HG03354 (cell line): Measurements from ENCODE around the gene GXYLT1.
A peak's percentile ranks its signal among the peaks of the same experiment; 100 is the strongest.
"Not testable (repeated sequence)": the region's sequence is repeated elsewhere in the genome, so short reads cannot be mapped to it uniquely, and the experiment has no call there.

Experiments used
- ATAC-seq: cut with Tn5 transposase; IDR thresholded peaks from one replicate; pipeline ENCODE4 v1.9.1; 2021; ENCODE audit warnings: mild to moderate bottlenecking; ENCODE audit not compliant: unreplicated experiment, poor library complexity, severe bottlenecking

GXYLT1 gene

DNA sequence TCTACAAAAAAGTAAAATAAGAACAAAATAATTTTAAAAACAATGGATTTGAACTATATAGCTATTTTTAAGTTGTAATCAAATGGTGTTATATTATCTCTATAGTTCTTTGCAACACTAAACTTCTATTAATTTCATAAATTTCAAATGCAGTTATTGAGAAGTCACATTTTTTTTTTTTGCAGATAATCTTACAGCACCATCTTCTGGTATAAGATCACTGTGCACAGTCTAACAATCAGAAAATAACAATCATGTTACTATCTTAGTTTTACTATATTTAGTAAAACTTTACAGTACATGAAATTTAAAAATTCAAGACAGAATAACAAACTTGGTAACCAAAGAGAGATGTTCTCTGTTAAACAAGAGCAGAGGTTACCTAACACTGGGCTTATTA, 40.6 kb downstream of the GXYLT1 start:
- no peak for ATAC-seq

DNA sequence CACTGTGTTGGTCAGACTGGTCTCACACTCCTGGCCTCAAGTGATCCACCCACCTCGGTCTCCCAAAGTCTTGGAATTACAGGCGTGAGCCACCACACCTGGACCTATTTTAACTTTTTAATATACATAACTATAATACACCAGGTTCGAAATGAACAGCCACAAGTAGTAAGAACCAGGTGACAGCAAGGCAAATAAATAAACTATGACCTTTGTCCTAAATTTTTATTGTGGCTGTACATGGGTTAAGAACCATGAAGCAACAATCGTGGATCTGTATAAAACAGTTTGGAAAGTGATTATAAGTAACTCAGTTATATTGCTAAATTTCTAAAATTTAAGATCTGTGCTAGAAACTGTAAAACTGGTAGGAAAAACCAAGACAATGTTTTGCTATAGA, 41.5 kb downstream of the GXYLT1 start:
- no peak for ATAC-seq

DNA sequence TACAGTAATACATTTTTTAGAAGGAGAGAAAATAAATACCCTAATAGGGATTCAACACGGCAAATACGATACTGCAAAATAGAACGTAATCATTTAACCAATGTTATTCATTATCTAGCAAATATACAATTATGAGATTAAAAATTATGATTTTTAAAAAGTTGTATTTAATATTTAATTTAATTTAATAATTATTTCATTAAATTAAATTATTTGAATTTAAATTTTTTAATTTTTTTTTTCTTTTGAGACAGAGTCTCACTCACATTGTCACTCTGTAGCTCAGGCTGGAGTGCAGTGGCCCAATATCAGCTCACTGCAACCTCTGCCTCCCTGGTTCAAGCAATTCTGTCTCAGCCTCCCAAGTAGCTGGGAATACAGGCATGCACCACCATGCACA, 42.0 kb downstream of the GXYLT1 start:
- ATAC-seq: no peak

DNA sequence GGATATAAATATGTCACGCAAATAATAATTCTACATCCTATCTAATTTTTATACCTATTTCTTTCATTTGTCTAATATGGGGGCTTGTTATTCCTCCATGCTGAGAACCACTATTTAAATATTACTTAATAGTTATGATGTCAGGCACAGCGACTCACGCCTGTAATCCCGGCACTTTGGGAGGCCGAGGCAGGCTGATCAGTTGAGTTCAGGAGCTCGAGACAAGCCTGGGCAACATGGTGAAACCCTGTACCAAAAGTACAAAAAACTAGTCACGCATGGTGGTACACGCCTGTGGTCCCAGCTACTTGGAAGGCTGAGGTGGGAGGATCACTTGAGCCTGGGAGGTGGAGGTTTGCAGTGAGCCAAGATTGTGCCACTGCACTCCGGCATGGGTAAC, 45.2 kb downstream of the GXYLT1 start:
- no peak for ATAC-seq

DNA sequence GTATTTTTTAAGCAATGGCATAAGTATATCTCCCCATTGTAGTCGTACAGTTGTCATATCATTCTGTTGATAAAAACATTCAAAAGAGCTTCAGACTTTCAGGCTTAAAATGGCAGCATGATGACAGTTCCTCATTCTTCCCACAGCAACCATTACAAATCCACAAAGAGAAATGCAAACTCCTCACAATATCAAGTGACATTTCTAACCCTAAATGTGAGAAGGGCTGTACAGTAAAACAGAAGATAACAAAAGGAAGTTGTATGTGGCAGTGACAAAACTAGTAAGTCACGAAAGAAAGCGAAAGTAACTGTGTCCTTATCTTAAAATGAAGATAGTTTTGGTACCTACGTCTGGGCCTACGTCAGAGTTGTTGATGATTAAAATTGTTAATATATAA, 46.7 kb downstream of the GXYLT1 start:
- peak; percentile 91 for ATAC-seq

DNA sequence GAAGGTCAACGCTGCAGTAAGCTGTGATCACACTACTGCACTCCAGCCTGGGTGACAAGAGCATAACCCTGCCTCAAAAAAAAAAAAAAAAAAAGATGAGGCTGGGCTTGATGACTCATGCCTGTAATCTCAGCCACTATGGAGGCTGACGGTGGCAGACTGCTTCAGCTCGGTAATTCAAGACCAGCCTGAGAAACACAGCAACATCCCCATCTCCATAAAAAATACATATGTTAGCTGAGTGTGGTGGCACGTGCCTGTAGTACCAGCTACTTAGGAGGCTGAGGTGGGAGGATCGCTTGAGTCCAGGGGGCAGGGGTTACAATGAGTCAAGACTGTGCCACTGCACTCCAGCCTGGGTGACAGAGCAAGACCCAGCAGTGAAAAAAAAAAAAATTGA, 50.4 kb downstream of the GXYLT1 start:
- no peak for ATAC-seq

DNA sequence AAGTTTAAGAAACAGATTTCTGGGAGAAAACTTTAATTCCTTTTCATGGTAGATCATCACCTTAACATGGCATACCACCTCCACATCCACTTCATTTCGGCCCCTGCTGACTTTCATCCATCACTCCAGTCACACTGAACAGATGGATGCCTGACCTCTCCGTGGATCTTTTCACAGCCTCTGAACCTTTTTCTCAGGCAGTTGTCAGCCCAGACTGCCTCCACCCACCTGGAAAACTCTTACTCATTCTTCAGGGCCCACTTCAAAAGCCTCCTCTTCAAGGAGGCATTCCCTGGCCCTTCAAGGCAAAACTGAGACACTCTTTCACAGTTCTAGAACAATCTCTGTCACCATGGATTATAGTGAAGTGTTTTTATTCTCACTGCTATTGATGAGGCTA, 52.9 kb downstream of the GXYLT1 start:
- no peak for ATAC-seq

DNA sequence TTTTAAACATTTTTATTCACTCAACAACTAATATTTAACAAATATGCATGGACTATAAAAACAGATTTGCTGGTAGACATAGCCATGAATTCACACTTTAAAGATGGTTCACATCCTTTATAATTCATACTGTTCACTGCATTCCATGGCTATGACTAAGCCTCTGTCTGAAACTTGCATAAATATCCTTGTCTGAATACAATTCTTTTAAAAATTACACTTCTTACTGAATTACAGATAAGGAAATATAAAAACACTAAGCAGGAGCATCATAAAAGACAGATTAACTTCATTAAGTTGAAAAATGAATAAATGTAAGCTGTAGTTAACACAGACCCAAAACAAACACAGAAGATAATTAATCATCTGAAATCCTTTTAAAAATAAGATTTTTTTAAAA, 53.8 kb downstream of the GXYLT1 start:
- ATAC-seq: no peak

DNA sequence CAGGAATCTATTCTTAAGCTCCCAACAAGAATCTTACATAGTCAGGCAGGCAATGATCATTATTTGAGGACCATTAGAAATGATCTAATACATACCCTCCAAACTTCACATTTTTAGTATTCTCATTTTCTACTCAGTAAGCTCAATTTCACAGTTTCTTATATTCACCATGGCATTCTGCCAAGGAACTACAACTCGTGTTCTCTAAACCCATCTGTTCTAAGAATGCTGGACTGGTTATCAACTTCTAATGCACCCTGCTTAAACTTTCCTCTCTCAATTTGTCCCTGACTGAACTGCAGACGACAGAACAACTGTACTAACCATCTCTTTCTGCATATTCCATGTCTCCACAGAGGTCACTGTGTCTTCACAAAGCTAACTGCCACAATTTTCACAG, 58.6 kb downstream of the GXYLT1 start:
- no peak for ATAC-seq

DNA sequence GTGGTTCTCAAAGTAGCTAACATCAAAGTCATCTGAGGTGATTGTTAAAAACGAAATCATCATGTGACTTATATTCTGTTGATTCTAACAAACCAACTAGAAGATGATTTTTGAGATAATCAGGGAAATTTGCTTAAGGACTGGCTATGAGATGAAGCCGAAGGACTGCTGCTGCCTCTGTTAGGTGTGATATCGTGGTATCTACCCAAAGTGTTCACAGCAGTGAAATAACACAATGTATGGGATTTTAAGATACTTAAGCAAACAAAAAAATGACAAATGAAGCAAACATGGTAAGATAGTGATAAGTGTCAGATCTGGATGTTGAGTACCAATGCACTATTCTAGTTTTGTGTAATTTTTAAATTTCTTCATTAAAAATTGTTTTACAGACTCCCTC, 59.1 kb downstream of the GXYLT1 start:
- ATAC-seq: no peak

DNA sequence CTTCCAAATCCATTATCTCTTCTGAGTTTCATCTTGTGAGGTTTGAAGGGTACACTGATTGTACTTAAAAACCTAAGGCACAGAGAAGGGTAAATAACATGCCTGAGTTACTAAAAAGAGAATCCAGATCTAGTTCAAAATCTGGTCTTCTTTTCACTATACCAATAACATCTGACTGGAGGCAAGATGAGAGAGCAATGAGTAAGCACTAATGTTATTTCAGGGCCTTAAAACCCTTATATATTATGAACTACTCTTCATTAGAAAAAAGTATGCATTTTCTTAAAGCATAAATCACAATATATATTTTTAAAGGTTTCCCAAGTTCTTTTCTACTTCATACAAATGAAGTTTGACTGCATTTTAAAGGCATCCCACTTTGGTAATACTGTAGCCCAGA, 60.2 kb downstream of the GXYLT1 start:
- ATAC-seq: no peak

DNA sequence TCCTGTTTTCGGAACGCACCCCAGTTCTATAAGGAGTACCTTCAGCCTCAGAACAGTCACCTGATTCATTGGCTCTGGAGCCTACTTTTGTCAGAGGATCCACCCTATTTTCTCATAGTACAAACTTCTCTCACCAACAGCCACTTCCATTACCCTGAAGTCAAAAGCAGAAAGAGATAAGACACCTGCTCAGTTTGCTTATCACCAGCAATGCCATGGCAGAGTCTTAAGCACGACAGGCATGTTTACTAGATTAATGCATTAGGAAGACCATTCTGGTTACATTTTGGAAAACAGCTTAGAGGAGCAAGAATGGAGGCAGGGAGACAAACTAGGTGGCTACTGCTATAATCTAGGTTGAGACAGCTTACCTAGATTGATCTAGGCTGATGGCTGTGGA, 67.7 kb downstream of the GXYLT1 start:
- ATAC-seq: no peak

DNA sequence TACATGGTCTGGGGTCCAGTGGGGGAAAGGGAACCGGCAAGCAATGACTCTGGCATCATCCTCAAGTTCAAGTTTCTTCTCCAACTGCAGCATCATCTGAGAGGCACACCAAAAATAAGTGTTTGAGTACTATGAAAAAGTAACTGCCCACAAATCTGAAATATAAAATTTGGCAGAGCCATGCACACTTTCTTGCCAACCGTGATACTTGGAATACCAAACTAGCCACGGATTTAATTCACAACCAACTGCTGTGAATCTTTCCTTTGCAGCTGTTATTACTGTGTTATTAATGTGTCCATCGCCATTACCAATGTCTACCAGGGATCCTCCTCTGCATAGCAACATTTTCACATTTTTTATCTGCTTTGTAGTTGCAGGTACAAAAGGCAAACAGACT, 74.6 kb downstream of the GXYLT1 start:
- no peak for ATAC-seq

DNA sequence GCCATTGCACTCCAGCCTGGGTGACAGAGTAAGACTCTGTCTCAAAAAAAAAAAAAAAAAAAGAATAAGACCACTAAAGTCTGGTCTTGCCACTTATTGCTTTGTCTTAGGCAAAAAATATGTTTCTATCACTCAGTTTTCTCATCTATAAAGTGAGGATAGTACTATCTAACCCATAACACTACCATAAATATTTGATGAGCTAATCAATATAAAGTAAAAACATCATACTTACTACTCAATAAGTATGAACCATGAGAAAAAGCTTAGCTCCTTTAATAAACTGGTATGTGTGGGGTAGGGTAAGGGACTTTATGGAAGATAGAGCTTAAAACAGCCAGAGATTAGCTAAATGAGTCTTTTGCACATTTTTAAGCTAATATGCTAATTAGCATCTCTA, 85.5 kb downstream of the GXYLT1 start:
- ATAC-seq: no peak

DNA sequence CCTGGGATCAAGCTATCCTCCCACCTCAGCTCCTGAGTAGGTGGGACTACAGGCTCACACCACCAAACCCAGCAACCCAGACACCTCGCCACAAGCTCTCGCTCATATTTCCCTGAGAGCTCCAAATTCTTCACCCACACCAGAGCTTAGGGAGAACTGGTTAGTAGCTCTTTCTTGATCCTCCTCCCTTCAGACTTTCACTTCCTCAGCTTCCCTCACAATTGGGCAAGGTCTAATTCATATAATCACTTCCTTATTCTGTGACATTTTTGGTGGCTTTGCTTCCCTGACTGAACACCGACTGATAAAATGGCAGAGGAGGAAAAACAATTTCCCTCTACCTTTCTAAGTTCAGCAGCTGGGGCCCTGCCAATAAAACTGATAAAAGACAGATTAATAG, 88.5 kb downstream of the GXYLT1 start:
- peak; percentile 92 for ATAC-seq

DNA sequence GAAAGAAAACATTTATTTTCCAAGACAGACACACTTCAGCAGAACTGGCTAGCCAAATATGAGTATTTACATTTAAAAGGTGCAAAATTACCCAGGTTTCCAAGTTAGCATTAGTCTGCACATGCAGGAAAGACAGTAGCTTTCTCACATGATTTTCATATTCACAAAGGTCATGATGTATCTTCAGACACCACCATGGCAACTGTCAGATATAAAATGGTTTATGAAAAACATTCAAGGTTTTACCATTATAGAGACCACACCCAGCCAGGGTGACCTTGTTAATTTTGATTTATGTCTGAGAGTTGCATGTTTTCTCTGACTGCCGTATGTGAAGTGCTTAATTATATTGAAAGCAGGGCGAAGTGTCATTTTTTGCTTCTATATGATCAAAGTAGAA, 91.2 kb downstream of the GXYLT1 start:
- no peak for ATAC-seq

DNA sequence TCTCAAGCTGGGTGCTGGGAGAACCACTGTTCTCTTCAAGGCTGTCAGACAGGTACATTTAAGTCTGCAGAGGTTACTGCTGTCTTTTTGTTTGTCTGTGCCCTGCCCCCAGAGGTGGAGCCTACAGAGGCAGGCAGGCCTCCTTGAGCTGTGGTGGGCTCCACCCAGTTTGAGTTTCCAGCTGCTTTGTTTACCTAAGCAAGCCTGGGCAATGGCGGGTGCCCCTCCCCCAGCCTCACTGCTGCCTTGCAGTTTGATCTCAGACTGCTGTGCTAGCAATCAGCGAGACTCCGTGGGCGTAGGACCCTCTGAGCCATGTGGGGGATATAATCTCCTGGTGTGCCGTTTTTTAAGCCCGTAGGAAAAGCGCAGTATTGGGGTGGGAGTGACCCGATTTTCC, 95.7 kb downstream of the GXYLT1 start:
- ATAC-seq: not testable (repeated sequence)

DNA sequence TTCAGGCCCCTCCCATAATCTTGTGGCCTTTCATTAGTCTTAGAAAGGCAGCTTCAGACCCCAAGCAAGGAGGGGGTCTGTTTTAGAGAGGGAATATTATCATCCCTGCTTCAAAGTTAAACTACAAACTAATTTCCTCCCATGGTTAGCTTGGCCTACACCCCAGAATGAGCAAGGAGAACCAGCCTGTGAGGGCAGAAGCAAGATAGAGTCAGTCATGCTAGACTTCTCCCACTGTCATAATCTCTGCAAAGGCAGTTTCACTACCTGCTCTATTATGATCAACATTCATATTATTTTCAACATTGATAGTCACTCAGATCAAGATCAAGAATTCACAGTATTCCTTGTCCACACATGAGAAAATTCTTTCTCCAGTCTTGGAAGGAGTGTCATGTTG, 105.1 kb downstream of the GXYLT1 start:
- no peak for ATAC-seq

DNA sequence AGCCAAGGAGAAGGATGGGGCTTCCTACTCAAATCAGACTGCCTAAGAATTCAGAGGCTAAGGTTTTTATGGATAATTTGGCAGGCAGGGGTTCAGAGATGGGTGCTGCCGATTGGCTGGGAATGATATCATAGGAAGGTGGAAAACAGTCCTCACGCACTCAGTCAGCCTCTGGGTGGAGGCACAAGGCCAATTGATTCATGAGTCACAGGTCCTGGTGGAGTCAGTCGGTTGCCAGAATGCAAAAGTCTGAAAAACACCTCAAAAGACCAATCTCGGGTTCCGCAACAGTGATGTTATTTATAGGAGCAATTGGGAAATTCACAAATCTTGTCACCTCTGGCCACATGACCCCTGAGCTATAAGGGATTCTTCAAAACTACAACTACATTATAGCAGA, 105.5 kb downstream of the GXYLT1 start:
- no peak for ATAC-seq

DNA sequence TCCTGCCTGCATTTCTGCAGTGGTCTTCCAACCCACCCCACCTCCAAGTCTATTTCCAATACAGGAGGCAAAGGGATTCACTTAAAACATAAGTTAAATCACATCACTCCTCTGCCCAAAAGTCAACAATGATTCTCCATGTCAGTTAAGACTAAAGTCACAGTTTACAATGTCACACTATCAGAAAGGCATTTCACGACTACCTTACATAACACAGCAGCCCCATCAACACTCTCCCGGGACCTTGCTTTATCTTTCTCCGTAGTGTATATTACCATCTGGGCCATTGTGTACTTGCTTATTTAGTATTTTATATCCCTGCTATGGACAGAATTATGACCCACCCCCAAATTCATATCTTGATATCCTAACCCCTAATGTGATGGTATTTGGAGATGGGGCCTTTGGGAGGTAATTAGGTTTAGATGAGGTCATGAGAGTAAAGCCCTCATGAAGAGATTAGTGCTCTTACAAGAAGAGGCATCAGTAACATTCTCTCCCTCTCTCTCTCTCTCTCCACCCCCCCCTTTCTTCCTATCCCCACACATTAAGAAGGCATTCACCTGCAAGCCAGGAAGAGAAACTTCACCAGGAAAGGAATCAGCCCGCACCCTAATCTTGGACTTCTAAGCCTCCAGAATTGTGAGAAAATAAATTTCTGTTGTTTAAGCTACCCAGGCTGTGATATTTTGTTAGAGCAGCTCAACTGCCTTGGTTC, 112.7 kb downstream of the GXYLT1 start:
- no peak for ATAC-seq
